A549 (cell line): ENCODE data around the gene R3HDM2. TPM values are rescaled to one million over a fixed set of nuclear protein-coding genes. Genes with fewer than 3 reads are reported as not detected.

ENCODE experiments used
- ATAC-seq, 2 experiments: fragments of 200-7000 bp in 1 of 2; fragments of >200 bp in 1 of 2; cut with Nextera tagmentation in 1 of 2; cut with Tn5 transposase in 1 of 2; 3 replicates each; pipeline versions ENCODE4 v1.8.0 to v1.9.1; 2018 to 2020; ENCODE audit warnings: mild to moderate bottlenecking in 1 of 2, moderate library complexity in 1 of 2
- CTCF ChIA-PET: fragments of 300-600 bp; sonication (Branson Sonifier 250); formaldehyde crosslinking; extraction: SDS; loops from one replicate; lab custom pipeline; 2021; ENCODE audit warnings: antibody characterized with exemption, inconsistent platforms; lab: Yijun Ruan, JAX
- POLR2A ChIA-PET: fragments of 350-600 bp; formaldehyde crosslinking; extraction: SDS; loops from one replicate; lab custom pipeline; 2021; ENCODE audit warnings: antibody characterized with exemption, inconsistent platforms; lab: Yijun Ruan, JAX
- DNase-seq, 2 experiments: peaks; one replicate each; pipeline versions ENCODE4 v3.0.0 to v3.0.0-alpha.2; 2011 to 2016; ENCODE audit warnings: low read depth in 1 of 2, low spot score in 1 of 2
- FAIRE-seq: peaks from 2 replicates; lab custom pipeline; 2011; peaks lifted over from hg19 to GRCh38; lab: Jason Lieb, UNC
- H3K27ac ChIP-seq, 2 experiments: fragments of >200 bp; sonication (Bioruptor Twin); formaldehyde crosslinking; 3 replicates each; pipeline ENCODE4 v1.5.1; 2016 to 2017
- H3K4me1 ChIP-seq: fragments of >200 bp; sonication (Bioruptor Twin); formaldehyde crosslinking; 3 replicates; pipeline ENCODE4 v1.6.1; 2016
- H3K4me2 ChIP-seq: fragments of >200 bp; sonication (Bioruptor Twin); formaldehyde crosslinking; 3 replicates; pipeline ENCODE4 v1.6.1; 2016
- H3K4me3 ChIP-seq: fragments of >200 bp; sonication (Bioruptor Twin); formaldehyde crosslinking; 3 replicates; pipeline ENCODE4 v1.5.1; 2016
- H3K9me3 ChIP-seq: fragments of >200 bp; sonication (Bioruptor Twin); formaldehyde crosslinking; 3 replicates; pipeline ENCODE4 v1.6.1; 2016
- CBX2 ChIP-seq: fragments of 200-600 bp; sonication (generic); IDR thresholded peaks from 2 replicates; pipeline ENCODE4 v1.6.1; 2016; ENCODE audit warnings: low read depth, mild to moderate bottlenecking, borderline replicate concordance
- ELK1 ChIP-seq: fragments of 150-350 bp; IDR thresholded peaks from 2 replicates; pipeline ENCODE4 v1.6.1; 2014; ENCODE audit warnings: low read depth, mild to moderate bottlenecking, low read length
- EP300 ChIP-seq, 2 experiments: fragments of >200 bp; sonication (Bioruptor Twin); formaldehyde crosslinking; IDR thresholded peaks; 2 replicates in 1 of 2; 3 replicates in 1 of 2; pipeline ENCODE4 v1.6.1; 2016 to 2017
- FOSB ChIP-seq: fragments of 250-450 bp; sonication (Bioruptor Pico); IDR thresholded peaks from 2 replicates; pipeline ENCODE4 v1.5.0; 2020; ENCODE audit warnings: mild to moderate bottlenecking, moderate library complexity
- FOXS1 ChIP-seq: fragments of 250-450 bp; sonication (Bioruptor Pico); IDR thresholded peaks from 2 replicates; pipeline ENCODE4 v1.5.0; 2020; ENCODE audit warnings: mild to moderate bottlenecking, moderate library complexity
- HES2 ChIP-seq: fragments of >200 bp; sonication (Bioruptor Twin); formaldehyde crosslinking; IDR thresholded peaks from 2 replicates; pipeline ENCODE4 v1.6.1; 2016
- HEYL ChIP-seq: fragments of 250-450 bp; sonication (Bioruptor Pico); IDR thresholded peaks from 2 replicates; pipeline ENCODE4 v1.8.0; 2021; ENCODE audit warnings: mild to moderate bottlenecking, moderate library complexity
- HMGXB4 ChIP-seq: fragments of 250-450 bp; sonication (Bioruptor Pico); IDR thresholded peaks from 2 replicates; pipeline ENCODE4 v1.5.0; 2021; ENCODE audit warnings: mild to moderate bottlenecking, moderate library complexity, borderline replicate concordance
- HOXA7 ChIP-seq: fragments of 250-450 bp; sonication (Bioruptor Pico); IDR thresholded peaks from 2 replicates; pipeline ENCODE4 v1.5.0; 2020; ENCODE audit warnings: mild to moderate bottlenecking, moderate library complexity
- HOXB5 ChIP-seq: fragments of 250-450 bp; sonication (Bioruptor Pico); IDR thresholded peaks from 2 replicates; pipeline ENCODE4 v1.5.0; 2020; ENCODE audit warnings: mild to moderate bottlenecking, moderate library complexity
- JUNB ChIP-seq: fragments of >200 bp; sonication (Bioruptor Twin); formaldehyde crosslinking; IDR thresholded peaks from 2 replicates; pipeline ENCODE4 v1.6.1; 2016
- KDM5A ChIP-seq: fragments of 200-600 bp; sonication (generic); IDR thresholded peaks from 2 replicates; pipeline ENCODE4 v1.6.1; 2016; ENCODE audit warnings: antibody characterized with exemption, mild to moderate bottlenecking
- MYC ChIP-seq: IDR thresholded peaks from 2 replicates; pipeline ENCODE4 v1.6.1; 2012; ENCODE audit warnings: mild to moderate bottlenecking, inconsistent platforms, low read length, improper control_type of control experiment, borderline replicate concordance
- NFE2L2 ChIP-seq: fragments of 150-350 bp; conservative IDR thresholded peaks from 2 replicates; pipeline ENCODE4 v1.6.1; 2014; ENCODE audit warnings: low read length
- NR3C1 ChIP-seq: fragments of >200 bp; sonication (Bioruptor Twin); formaldehyde crosslinking; IDR thresholded peaks from 3 replicates; pipeline ENCODE4 v1.6.1; 2017
- POLR2AphosphoS2 ChIP-seq: conservative IDR thresholded peaks from 2 replicates; pipeline ENCODE4 v1.6.1; 2012; ENCODE audit warnings: low read length, improper control_type of control experiment, inconsistent platforms
- RCOR1 ChIP-seq: fragments of 150-350 bp; IDR thresholded peaks from 2 replicates; pipeline ENCODE4 v1.6.1; 2014; ENCODE audit warnings: antibody characterized with exemption, low read length, low read depth
- SREBF2 ChIP-seq: fragments of 450-650 bp; IDR thresholded peaks from 2 replicates; pipeline ENCODE4 v1.6.1; 2014; ENCODE audit warnings: mild to moderate bottlenecking, moderate library complexity
- ZC3H11A ChIP-seq: fragments of 450-650 bp; IDR thresholded peaks from 2 replicates; pipeline ENCODE4 v1.6.1; 2014; ENCODE audit warnings: antibody characterized with exemption, mild to moderate bottlenecking
- ZFP36 ChIP-seq: fragments of 450-650 bp; IDR thresholded peaks from 2 replicates; pipeline ENCODE4 v1.6.1; 2014; ENCODE audit warnings: borderline replicate concordance; ENCODE audit not compliant: partially characterized antibody
- WGBS: methylation state at CpG from one replicate; pipeline ENCODE4 v1.1.6; 2017; ENCODE audit errors: missing lambda C conversion rate; 5-methylcytosine and 5-hydroxymethylcytosine counted together
- polyA plus RNA-seq, 4 experiments: library from polyadenylated mRNA; depleted of rRNA in 3 of 4; stranded (reverse); fragments of >200 nt; fragmentation: RNase III in 1 of 4; extraction: RNeasy Plus Mini Kit Qiagen cat#74134 plus additional on column Dnase treatment in 1 of 4; gene quantifications; 2 replicates in 3 of 4; 3 replicates in 1 of 4; pipeline ENCODE4 v1.2.3, GENCODE V29; 2011 to 2017
- TF ChIP-seq, protein P1 (sequence below): IDR thresholded peaks from 2 replicates; pipeline ENCODE4 v1.6.1; 2012; ENCODE audit warnings: low read depth, borderline replicate concordance
- TF ChIP-seq, protein P2 (sequence below): IDR thresholded peaks from 2 replicates; pipeline ENCODE4 v1.6.1; 2012

The R3HDM2 gene
- polyA plus RNA-seq, 2 of the 4 experiments (the other 2 are of a cell fraction): 14.0 to 30.6 TPM

DNA sequence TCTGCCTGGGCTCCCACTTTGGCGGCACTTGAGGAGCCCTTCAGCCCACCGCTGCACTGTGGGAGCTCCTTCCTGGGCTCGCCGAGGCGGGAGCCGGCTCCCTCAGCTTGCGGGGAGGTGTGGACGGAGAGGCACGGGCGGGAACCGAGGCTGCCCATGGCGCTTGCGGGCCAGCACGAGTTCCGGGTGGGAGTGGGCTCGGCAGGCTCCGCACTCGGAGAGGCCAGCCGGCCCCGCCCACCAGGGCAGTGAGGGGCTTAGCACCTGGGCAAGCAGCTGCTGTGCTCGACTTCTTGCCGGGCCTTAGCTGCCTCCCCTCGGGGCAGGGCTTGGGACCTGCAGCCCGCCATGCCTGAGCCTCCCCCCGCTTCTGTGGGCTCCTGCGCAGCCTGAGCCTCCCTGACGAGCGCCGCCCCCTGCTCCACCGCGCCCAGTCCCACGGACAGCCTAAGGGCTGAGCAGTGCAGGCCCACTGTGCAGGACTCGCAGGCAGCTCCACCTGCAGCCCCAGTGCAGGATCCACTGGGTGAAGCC is 44.6 kb downstream of the R3HDM2 start:
- TF ChIP-seq KDM5A: no peak
- no peak for TF ChIP-seq EP300 (IDR thresholded peaks at IDR 0.05)
- no peak for TF ChIP-seq ELK1
- TF ChIP-seq JUNB: no peak
- TF ChIP-seq NR3C1: no peak
- no peak for TF ChIP-seq ZFP36
- TF ChIP-seq POLR2AphosphoS2: no peak
- TF ChIP-seq NFE2L2: no peak
- no peak for TF ChIP-seq HEYL (CRISPR knock-in tag)
- TF ChIP-seq SREBF2: no peak
- TF ChIP-seq RCOR1: no peak
- POLR2A ChIA-PET: no interaction called here
- DNase-seq (no peak), FAIRE-seq (no peak), ATAC-seq (no peak)
- 95% methylated on average over 26 of the region's 33 CpGs for WGBS
- H3K9me3 ChIP-seq: no peaks in the 10 kb centered on the region
- H3K27ac ChIP-seq: no peak overlapping the region; a peak in 1 of 6 replicates
- no peak overlapping the region for H3K4me2 ChIP-seq
- CTCF ChIA-PET: interaction anchor here (0.6 to 1.4 kb wide), 7 partner anchors 9 to 143 kb away, joined by 3 to 6 read pairs (median 4); no protein-coding TSS in a partner anchor
- peaks cover 31% of the 10 kb centered on the region for H3K4me1 ChIP-seq
- H3K4me3 ChIP-seq: no peak overlapping the region

GRCh38 chr12:57385586-57385985 is 45.3 kb downstream of the R3HDM2 start:
- FAIRE-seq (no peak), DNase-seq (no peak), ATAC-seq (no peak)
- POLR2A ChIA-PET: no interaction called here
- Histone ChIP-seq H3K4me2 (no peak overlapping the region), H3K27ac (no peak overlapping the region), H3K4me3 (no peak overlapping the region), H3K9me3 (no peaks in the 10 kb centered on the region), H3K4me1 (peaks cover 26% of the 10 kb centered on the region)
- CTCF ChIA-PET: interaction anchor here (0.6 to 1.4 kb wide), 5 partner anchors 8 to 142 kb away, joined by 3 to 4 read pairs (median 3); no protein-coding TSS in a partner anchor
- TF ChIP-seq, protein P1, sequence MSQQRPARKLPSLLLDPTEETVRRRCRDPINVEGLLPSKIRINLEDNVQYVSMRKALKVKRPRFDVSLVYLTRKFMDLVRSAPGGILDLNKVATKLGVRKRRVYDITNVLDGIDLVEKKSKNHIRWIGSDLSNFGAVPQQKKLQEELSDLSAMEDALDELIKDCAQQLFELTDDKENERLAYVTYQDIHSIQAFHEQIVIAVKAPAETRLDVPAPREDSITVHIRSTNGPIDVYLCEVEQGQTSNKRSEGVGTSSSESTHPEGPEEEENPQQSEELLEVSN: no peak
- TF ChIP-seq HOXB5 (CRISPR knock-in tag) (no peak), RCOR1 (no peak), HES2 (no peak), HOXA7 (no peak), ZC3H11A (no peak), CBX2 (no peak), FOXS1 (CRISPR knock-in tag) (no peak), HMGXB4 (CRISPR knock-in tag) (no peak), NR3C1 (no peak), HEYL (CRISPR knock-in tag) (no peak), FOSB (CRISPR knock-in tag) (no peak), JUNB (no peak), SREBF2 (no peak), MYC (no peak)
- TF ChIP-seq, protein P2, sequence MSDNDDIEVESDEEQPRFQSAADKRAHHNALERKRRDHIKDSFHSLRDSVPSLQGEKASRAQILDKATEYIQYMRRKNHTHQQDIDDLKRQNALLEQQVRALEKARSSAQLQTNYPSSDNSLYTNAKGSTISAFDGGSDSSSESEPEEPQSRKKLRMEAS: no peak
- WGBS: 95% methylated on average over 3 of the region's 3 CpGs
